Chondrocyte (in vitro differentiated cells): ENCODE data around the gene SLC9A4. TPM values are rescaled to one million over a fixed set of nuclear protein-coding genes. Genes with fewer than 3 reads are reported as not detected.
"Not testable (repeated sequence)": the region's sequence is repeated elsewhere in the genome, so short reads cannot be mapped to it uniquely, and the experiment has no call there.

ENCODE experiments used
- DNase-seq: peaks from one replicate; pipeline ENCODE4 v3.0.0; 2021; ENCODE audit warnings: mixed read lengths, low spot score
- H3K27ac Mint-ChIP-seq: one replicate; pipeline ENCODE4 v1.8.0; 2021; ENCODE audit warnings: mild to moderate bottlenecking, moderate library complexity, mixed read lengths; ENCODE audit not compliant: unreplicated experiment
- H3K27me3 Mint-ChIP-seq: 2 replicates; pipeline ENCODE4 v1.8.0; 2021; ENCODE audit warnings: low read depth, mixed read lengths
- H3K36me3 Mint-ChIP-seq: 2 replicates; pipeline ENCODE4 v1.8.0; 2021; ENCODE audit warnings: low read depth, mixed read lengths
- H3K4me1 Mint-ChIP-seq: 2 replicates; pipeline ENCODE4 v1.8.0; 2021; ENCODE audit warnings: low read depth, mild to moderate bottlenecking, mixed read lengths
- H3K4me3 Mint-ChIP-seq: one replicate; pipeline ENCODE4 v1.8.0; 2021; ENCODE audit warnings: mild to moderate bottlenecking, moderate library complexity, mixed read lengths; ENCODE audit not compliant: unreplicated experiment
- H3K9me3 Mint-ChIP-seq: 2 replicates; pipeline ENCODE4 v1.8.0; 2021; ENCODE audit warnings: low read depth, mixed read lengths
- CTCF ChIP-seq: fragments of 200-600 bp; sonication (generic); IDR thresholded peaks from 2 replicates; pipeline ENCODE4 v1.5.0; 2021; ENCODE audit warnings: antibody characterized with exemption, mild to moderate bottlenecking, moderate library complexity
- total RNA-seq: library from RNA; stranded (reverse); gene quantifications from 3 replicates; pipeline ENCODE4 v1.2.1, GENCODE V29; 2021

SLC9A4 gene
- total RNA-seq, 1 donor from 2014 or later, result not detected

GRCh38 chr2:102551329-102552096 is 78.5 kb downstream of the SLC9A4 start:
- no peak overlapping the region for H3K4me3 Mint-ChIP-seq
- no peak overlapping the region for H3K27ac Mint-ChIP-seq
- peaks cover 32% of the 10 kb centered on the region for H3K9me3 Mint-ChIP-seq
- no peaks in the 10 kb centered on the region for H3K4me1 Mint-ChIP-seq
- H3K36me3 Mint-ChIP-seq, result peaks cover 5% of the 10 kb centered on the region
- H3K27me3 Mint-ChIP-seq, result no peaks in the 10 kb centered on the region
- TF ChIP-seq CTCF, result no peak
- no peak for DNase-seq

DNA sequence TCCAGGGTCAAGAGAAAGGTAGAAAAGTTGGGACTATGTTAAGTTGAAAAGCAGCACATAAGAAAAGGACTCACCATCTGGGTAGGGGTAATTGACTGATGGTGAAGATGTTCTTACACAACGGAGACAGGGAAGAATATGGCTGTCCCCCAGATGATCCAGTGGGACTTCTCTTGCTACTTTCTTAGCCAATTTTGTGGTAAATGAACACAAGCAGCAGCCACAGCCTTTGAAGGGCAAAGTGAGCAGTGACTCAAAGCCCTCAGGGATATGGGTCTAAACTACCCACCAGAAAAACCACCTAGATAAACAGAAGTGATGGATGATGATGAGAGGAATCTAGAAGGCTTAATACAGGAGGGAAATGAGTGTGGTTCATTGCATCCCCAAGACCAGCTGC is 80.6 kb downstream of the SLC9A4 start:
- DNase-seq, result no peak
- Mint-ChIP-seq H3K36me3 (peaks cover 3% of the 10 kb centered on the region), H3K27me3 (no peaks in the 10 kb centered on the region), H3K4me3 (no peak overlapping the region), H3K27ac (no peak overlapping the region), H3K9me3 (peaks cover 21% of the 10 kb centered on the region), H3K4me1 (no peaks in the 10 kb centered on the region)
- no peak for TF ChIP-seq CTCF

- Mint-ChIP-seq H3K4me3 (no peak overlapping the region), H3K27me3 (no peaks in the 10 kb centered on the region), H3K9me3 (no peaks in the 10 kb centered on the region), H3K27ac (no peak overlapping the region), H3K4me1 (no peaks in the 10 kb centered on the region), H3K36me3 (no peaks in the 10 kb centered on the region)
- TF ChIP-seq CTCF, result no peak
- DNase-seq, result no peak
These were observed 85.4 kb downstream of the SLC9A4 start for GRCh38 chr2:102558463-102558862.

- DNase-seq, H3K4me1 Mint-ChIP-seq, H3K27ac Mint-ChIP-seq, H3K4me3 Mint-ChIP-seq, H3K9me3 Mint-ChIP-seq, H3K27me3 Mint-ChIP-seq, H3K36me3 Mint-ChIP-seq: not testable (repeated sequence)
These were observed 89.5 kb downstream of the SLC9A4 start for GRCh38 chr2:102562542-102562941.

DNA sequence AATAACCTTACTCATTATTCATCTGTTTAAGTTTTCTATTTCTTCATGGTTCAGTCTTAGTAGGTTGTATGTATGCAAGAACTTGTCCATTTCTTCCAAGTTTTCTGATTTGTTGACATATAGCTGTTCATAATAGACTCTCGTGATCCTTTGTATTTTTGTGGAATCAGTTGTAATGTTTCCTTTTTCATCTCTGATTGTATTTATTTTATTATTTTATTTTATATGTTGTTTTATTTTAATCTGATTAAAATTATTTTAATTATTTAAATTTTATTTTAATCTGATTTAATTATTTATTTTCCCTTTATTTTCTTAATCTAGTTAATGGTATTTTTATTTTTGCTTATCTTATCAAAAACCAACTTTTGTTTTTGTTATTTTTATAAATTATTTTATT is 102.9 kb downstream of the SLC9A4 start:
- no peaks in the 10 kb centered on the region for H3K36me3 Mint-ChIP-seq
- H3K4me1 Mint-ChIP-seq, result no peaks in the 10 kb centered on the region
- no peak overlapping the region for H3K4me3 Mint-ChIP-seq
- H3K9me3 Mint-ChIP-seq, result peaks cover 15% of the 10 kb centered on the region
- DNase-seq, result no peak
- TF ChIP-seq CTCF, result no peak
- peaks cover 8% of the 10 kb centered on the region for H3K27me3 Mint-ChIP-seq
- H3K27ac Mint-ChIP-seq, result no peak overlapping the region

GRCh38 chr2:102578376-102578775 is 105.3 kb downstream of the SLC9A4 start:
- DNase-seq, result no peak
- peaks cover 15% of the 10 kb centered on the region for H3K9me3 Mint-ChIP-seq
- H3K4me1 Mint-ChIP-seq, result no peaks in the 10 kb centered on the region
- no peak overlapping the region for H3K4me3 Mint-ChIP-seq
- no peak overlapping the region for H3K27ac Mint-ChIP-seq
- H3K27me3 Mint-ChIP-seq, result peaks cover 7% of the 10 kb centered on the region
- TF ChIP-seq CTCF, result no peak
- H3K36me3 Mint-ChIP-seq, result no peaks in the 10 kb centered on the region
